K562 (cell line): Measurements from ENCODE around the gene KNDC1. TPM values are rescaled to one million over a fixed set of nuclear protein-coding genes. Genes with fewer than 3 reads are reported as not detected.

Source experiments
- BCOR ChIP-seq: fragments of 450-650 bp; IDR thresholded peaks from 2 replicates; pipeline ENCODE4 v1.6.1; 2016
- CREB1 ChIP-seq, 2 experiments: sonication (generic) in 1 of 2; formaldehyde crosslinking in 1 of 2; IDR thresholded peaks; 2 replicates each; pipeline versions ENCODE4 v1.6.1 to v1.8.0; 2012 to 2022; ENCODE audit warnings: inconsistent platforms in 1 of 2, mild to moderate bottlenecking in 1 of 2, missing genetic modification reagents in 1 of 2, moderate library complexity in 1 of 2
- CXXC5 ChIP-seq: fragments of 250-450 bp; sonication (Bioruptor Pico); IDR thresholded peaks from 2 replicates; pipeline ENCODE4 v1.8.0; 2022; ENCODE audit warnings: inconsistent platforms, mild to moderate bottlenecking, moderate library complexity
- FOXA1 ChIP-seq: fragments of 450-650 bp; IDR thresholded peaks from 2 replicates; pipeline ENCODE4 v1.6.1; 2016; ENCODE audit warnings: mild to moderate bottlenecking, borderline replicate concordance
- HDAC6 ChIP-seq: IDR thresholded peaks from 2 replicates; pipeline ENCODE4 v1.6.1; 2012; ENCODE audit warnings: low read depth, mild to moderate bottlenecking, control low read depth, inconsistent platforms, low read length, moderate library complexity
- PML ChIP-seq: IDR thresholded peaks from 2 replicates; pipeline ENCODE4 v1.6.1; 2012; ENCODE audit warnings: low read length, inconsistent platforms
- RBM25 ChIP-seq: fragments of 200-400 bp; formaldehyde crosslinking; IDR thresholded peaks from 2 replicates; pipeline ENCODE4 v1.6.1; 2018; ENCODE audit warnings: low read length, low read depth, moderate library complexity; ENCODE audit not compliant: severe bottlenecking
- RBM39 ChIP-seq: fragments of 200-400 bp; formaldehyde crosslinking; optimal IDR thresholded peaks from 2 replicates; pipeline ENCODE3; 2018; ENCODE audit warnings: low read depth, low read length
- RHOXF2B ChIP-seq: fragments of 250-450 bp; sonication (Bioruptor Pico); conservative IDR thresholded peaks from 2 replicates; pipeline ENCODE4 v1.5.1; 2021
- RUNX1 ChIP-seq: sonication (generic); IDR thresholded peaks from 2 replicates; pipeline ENCODE4 v1.6.1; 2016; ENCODE audit warnings: antibody characterized with exemption, low read depth
- SREBF1 ChIP-seq: fragments of 150-350 bp; IDR thresholded peaks from 2 replicates; pipeline ENCODE4 v1.6.1; 2014; ENCODE audit warnings: antibody characterized with exemption, low read depth, low read length, borderline replicate concordance
- SRSF9 ChIP-seq: fragments of 200-400 bp; formaldehyde crosslinking; IDR thresholded peaks from 2 replicates; pipeline ENCODE4 v1.6.1; 2017; ENCODE audit warnings: low read depth, low read length, borderline replicate concordance
- TAF15 ChIP-seq: fragments of 200-400 bp; formaldehyde crosslinking; IDR thresholded peaks from 2 replicates; pipeline ENCODE4 v1.6.1; 2017; ENCODE audit warnings: mild to moderate bottlenecking, low read depth, low read length, moderate library complexity
- TCF7 ChIP-seq: sonication (generic); IDR thresholded peaks from 2 replicates; pipeline ENCODE4 v1.6.1; 2016; ENCODE audit warnings: antibody characterized with exemption, borderline replicate concordance
- TEAD2 ChIP-seq: fragments of 450-650 bp; IDR thresholded peaks from 2 replicates; pipeline ENCODE4 v1.6.1; 2016; ENCODE audit warnings: missing genetic modification characterization, control low read depth, missing compliant biosample characterization
- ZBTB8A ChIP-seq: fragments of 450-650 bp; IDR thresholded peaks from 2 replicates; pipeline ENCODE4 v1.6.1; 2018; ENCODE audit warnings: mild to moderate bottlenecking, moderate library complexity; ENCODE audit not compliant: partially characterized antibody
- ZKSCAN1 ChIP-seq: fragments of 150-350 bp; IDR thresholded peaks from 2 replicates; pipeline ENCODE4 v1.6.1; 2016; ENCODE audit warnings: low read depth, low read length
- ZNF263 ChIP-seq: sonication (generic); formaldehyde crosslinking; IDR thresholded peaks from 2 replicates; pipeline ENCODE4 v1.8.0; 2022; ENCODE audit warnings: mild to moderate bottlenecking, missing genetic modification reagents, borderline replicate concordance
- polyA plus RNA-seq, 8 experiments: library from polyadenylated mRNA; depleted of rRNA in 4 of 8; stranded (reverse) in 5 of 8; unstranded in 3 of 8; fragments of >200 nt; fragmentation: Nextera tagmentation in 2 of 8; fragmentation: Illumina TruSeq in 1 of 8; extraction: Ambion mirVana in 2 of 8; extraction: Trizol in 1 of 8; gene quantifications; 2 replicates each; pipeline versions ENCODE4 v1.2.1 to v1.2.3, GENCODE V29; 2011 to 2014; ENCODE audit warnings: inconsistent platforms in 1 of 8, missing spikeins in 1 of 8
- total RNA-seq, 7 experiments: library from RNA; depleted of rRNA in 6 of 7; stranded (reverse); fragments of >200 nt in 6 of 7; fragmentation: Illumina TruSeq in 2 of 7; extraction: Trizol in 2 of 7; gene quantifications; 2 replicates each; pipeline versions ENCODE4 v1.2.1 to v1.2.3, GENCODE V29; 2011 to 2021; ENCODE audit warnings: low replicate concordance in 1 of 7
- TF ChIP-seq, protein P1 (sequence below): sonication (generic); formaldehyde crosslinking; IDR thresholded peaks from 2 replicates; pipeline ENCODE4 v1.8.0; 2022; ENCODE audit warnings: mild to moderate bottlenecking, missing genetic modification reagents, borderline replicate concordance
- TF ChIP-seq, protein P2 (sequence below): sonication (generic); formaldehyde crosslinking; IDR thresholded peaks from 2 replicates; pipeline ENCODE4 v1.8.0; 2023; ENCODE audit warnings: mild to moderate bottlenecking, missing genetic modification reagents

KNDC1 gene
- total and polyA plus RNA-seq, 9 of the 15 experiments (the other 6 are each of a cell fraction or from before 2014, with no cell fraction given), result 0.07 to 0.26 (median 0.11) TPM; not detected in 6

DNA sequence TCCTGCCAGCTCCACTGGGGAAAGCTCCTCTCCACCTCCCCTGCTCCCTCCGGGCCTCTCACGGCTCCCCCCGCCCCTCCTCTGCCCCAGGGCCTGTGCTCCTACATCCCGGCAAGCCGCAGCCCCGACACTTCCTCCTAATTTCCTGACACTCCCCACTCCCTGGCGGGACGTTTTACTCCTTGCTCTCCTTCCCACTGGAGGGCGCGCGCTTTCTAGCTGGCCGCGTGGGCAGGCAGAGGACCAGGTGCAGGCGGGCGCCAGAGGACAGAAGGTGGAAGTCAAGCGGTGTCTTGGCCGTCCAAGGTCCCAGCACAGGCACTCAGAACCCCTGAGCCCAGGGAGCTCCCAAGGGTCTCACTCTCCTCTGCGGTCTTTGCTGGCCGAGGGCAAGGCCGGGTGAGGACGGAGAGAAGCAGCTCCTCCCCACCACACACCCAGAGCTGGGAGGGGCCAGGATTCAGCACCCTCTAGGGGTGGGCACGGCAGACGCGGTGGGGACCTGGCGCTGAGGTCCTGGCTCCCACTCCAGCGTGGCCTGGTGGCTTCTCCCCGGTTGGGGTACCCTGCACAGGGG, 97.6 kb downstream of the KNDC1 start (continued):
- TF ChIP-seq HDAC6, result no peak
- TF ChIP-seq ZNF263 (CRISPR knock-in tag), result peak; percentile 92
- no peak for TF ChIP-seq ZKSCAN1
- TF ChIP-seq, protein P1, sequence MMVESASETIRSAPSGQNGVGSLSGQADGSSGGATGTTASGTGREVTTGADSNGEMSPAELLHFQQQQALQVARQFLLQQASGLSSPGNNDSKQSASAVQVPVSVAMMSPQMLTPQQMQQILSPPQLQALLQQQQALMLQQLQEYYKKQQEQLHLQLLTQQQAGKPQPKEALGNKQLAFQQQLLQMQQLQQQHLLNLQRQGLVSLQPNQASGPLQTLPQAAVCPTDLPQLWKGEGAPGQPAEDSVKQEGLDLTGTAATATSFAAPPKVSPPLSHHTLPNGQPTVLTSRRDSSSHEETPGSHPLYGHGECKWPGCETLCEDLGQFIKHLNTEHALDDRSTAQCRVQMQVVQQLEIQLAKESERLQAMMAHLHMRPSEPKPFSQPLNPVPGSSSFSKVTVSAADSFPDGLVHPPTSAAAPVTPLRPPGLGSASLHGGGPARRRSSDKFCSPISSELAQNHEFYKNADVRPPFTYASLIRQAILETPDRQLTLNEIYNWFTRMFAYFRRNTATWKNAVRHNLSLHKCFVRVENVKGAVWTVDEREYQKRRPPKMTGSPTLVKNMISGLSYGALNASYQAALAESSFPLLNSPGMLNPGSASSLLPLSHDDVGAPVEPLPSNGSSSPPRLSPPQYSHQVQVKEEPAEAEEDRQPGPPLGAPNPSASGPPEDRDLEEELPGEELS, result no peak
- no peak for TF ChIP-seq RHOXF2B
- TF ChIP-seq PML, result no peak
- TF ChIP-seq SRSF9, result no peak
- TF ChIP-seq RUNX1, result no peak
- TF ChIP-seq FOXA1, result no peak
- TF ChIP-seq RBM39, result no peak
- TF ChIP-seq ZBTB8A, result no peak
- TF ChIP-seq CXXC5 (CRISPR knock-in tag), result peak; percentile 53
- no peak for TF ChIP-seq SREBF1
- 0 out of 2 replicates have a peak, but pooled peaks have one; percentile 15 for TF ChIP-seq BCOR
- TF ChIP-seq, protein P2, sequence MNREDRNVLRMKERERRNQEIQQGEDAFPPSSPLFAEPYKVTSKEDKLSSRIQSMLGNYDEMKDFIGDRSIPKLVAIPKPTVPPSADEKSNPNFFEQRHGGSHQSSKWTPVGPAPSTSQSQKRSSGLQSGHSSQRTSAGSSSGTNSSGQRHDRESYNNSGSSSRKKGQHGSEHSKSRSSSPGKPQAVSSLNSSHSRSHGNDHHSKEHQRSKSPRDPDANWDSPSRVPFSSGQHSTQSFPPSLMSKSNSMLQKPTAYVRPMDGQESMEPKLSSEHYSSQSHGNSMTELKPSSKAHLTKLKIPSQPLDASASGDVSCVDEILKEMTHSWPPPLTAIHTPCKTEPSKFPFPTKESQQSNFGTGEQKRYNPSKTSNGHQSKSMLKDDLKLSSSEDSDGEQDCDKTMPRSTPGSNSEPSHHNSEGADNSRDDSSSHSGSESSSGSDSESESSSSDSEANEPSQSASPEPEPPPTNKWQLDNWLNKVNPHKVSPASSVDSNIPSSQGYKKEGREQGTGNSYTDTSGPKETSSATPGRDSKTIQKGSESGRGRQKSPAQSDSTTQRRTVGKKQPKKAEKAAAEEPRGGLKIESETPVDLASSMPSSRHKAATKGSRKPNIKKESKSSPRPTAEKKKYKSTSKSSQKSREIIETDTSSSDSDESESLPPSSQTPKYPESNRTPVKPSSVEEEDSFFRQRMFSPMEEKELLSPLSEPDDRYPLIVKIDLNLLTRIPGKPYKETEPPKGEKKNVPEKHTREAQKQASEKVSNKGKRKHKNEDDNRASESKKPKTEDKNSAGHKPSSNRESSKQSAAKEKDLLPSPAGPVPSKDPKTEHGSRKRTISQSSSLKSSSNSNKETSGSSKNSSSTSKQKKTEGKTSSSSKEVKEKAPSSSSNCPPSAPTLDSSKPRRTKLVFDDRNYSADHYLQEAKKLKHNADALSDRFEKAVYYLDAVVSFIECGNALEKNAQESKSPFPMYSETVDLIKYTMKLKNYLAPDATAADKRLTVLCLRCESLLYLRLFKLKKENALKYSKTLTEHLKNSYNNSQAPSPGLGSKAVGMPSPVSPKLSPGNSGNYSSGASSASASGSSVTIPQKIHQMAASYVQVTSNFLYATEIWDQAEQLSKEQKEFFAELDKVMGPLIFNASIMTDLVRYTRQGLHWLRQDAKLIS, result no peak
- TF ChIP-seq TAF15, result no peak
- no peak for TF ChIP-seq CREB1 (IDR thresholded peaks at IDR 0.05)
- TF ChIP-seq CREB1 (CRISPR knock-in tag; IDR thresholded peaks at IDR 0.05), result no peak
- TF ChIP-seq TCF7, result no peak
- TF ChIP-seq RBM25, result no peak
- no peak for TF ChIP-seq TEAD2 (tag)
